HG02642 (cell line): ENCODE results near the gene ZNF865.
"Not testable (repeated sequence)": the region's sequence is repeated elsewhere in the genome, so short reads cannot be mapped to it uniquely, and the experiment has no call there.

Experiments
- ATAC-seq: cut with Tn5 transposase; IDR thresholded peaks from one replicate; pipeline ENCODE4 v1.9.1; 2021; ENCODE audit warnings: mild to moderate bottlenecking; ENCODE audit not compliant: unreplicated experiment, poor library complexity

The ZNF865 gene

DNA sequence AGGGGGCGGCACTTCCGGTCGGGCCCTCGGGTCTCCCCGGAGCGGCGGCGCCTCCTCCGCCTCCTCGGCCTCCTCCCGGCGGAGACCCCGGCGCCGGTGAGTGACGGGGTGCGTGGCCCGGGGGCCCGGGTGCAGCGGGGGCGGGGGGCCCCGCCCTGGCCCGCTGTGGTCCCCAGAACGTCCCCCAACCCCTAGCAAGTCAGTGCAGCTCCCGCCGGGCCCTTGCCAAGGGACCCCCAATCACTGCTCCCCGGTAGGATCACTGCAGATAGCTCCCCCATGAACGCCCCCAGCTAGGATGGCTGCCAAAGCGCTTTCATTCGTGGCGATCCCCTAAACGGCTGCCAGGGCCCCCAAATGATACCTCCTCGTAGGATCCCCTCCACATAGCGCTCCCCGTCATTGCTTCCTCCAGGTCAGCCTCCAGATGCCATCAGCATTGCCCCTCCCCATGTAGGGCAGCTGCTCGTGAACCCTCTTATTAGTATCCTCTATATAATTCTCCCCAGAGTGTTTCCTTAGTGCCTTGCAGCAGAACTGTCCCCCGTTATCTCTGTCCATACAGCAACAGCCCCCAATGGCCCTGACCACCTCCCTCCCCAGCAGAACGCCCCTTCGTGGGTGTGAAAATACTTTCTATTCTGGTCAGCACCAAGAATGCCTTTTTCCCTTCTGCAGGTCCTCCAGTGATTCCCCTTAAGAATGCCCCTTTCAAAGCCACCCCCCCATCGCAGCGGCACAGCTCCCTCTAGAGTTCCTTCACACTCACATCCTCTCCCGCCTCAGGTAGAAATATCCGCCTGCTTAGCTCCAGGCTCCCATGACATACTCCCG lies at the start of gene ZNF865:
ZNF865 (plus strand) TSS at position 11 of the 834 bp plus-strand sequence. CDS start 7,972 bp downstream, outside the sequence.
- ATAC-seq = peak; percentile 27

DNA sequence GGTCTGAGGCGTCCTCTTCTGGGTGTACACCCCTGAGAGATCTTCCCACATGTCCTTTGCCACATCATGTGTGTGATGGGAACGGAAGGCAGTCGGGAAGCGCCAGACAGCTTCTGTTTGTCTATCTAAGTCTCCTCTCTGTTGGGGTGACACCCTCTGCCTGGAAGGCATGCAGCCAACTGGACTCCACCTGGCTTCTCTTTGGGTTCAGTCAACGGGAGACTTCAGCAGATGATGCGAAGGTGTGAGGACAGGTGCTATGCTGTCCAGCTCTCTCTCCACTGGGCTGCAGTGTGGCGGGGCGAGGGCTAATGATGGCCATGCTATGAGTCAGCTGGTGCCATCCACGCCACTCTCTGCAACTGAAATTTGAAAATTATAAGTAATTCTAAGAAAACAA lies 45.8 kb upstream of the ZNF865 start:
- no peak for ATAC-seq

- no peak for ATAC-seq
These were observed 42.2 kb upstream of the ZNF865 start for GRCh38 chr19:55563261-55563690.

GRCh38 chr19:55566823-55567222 lies 38.6 kb upstream of the ZNF865 start:
- no peak for ATAC-seq

DNA sequence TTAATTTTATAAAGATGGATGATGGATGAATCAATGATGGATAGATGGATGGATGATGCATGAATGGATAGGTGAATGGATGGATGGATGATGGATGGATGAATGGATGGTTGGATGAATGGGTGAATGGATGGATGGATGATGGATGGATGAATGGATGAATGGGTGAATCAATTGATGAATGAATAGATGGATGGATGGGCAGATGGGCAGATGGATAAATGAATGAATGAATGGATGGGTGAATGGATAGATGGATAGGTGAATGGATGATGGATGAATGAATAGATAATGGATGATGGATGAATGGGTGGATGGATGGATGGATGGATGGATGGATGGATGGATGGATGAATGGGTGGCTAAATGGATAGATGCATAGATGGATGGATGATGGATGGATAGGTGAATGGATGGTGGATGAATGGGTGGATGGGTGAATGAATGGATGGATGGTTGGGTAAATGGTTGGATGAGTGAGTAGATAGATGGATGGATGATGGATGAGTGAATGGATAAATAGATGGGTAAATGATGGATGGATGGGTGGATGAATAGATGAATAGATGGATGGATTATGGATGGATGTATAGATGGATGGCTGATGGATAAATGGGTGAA lies 37.6 kb upstream of the ZNF865 start:
- no peak for ATAC-seq

- ATAC-seq = not testable (repeated sequence)
These were observed 36.0 kb upstream of the ZNF865 start for GRCh38 chr19:55569477-55569876.

DNA sequence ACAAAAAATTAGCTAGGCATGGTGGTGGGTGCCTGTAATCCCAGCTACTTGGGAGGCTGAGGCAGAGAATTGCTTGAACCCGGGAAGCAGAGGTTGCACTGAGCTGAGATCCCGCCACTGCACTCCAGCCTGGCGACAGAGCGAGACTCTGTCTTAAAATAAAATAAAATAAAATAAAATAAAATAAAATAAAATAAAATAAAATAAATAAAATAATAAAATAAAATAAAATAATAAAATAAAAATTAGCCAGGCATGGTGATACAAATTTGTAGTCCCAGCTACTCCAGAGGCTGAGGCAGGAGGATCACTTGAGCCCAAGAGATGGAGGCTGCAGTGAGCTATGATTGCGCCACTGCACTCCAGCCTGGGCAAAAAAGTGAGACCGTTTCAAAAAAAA lies 31.5 kb upstream of the ZNF865 start:
- not testable (repeated sequence) for ATAC-seq

- ATAC-seq = no peak
These were observed 28.7 kb upstream of the ZNF865 start for GRCh38 chr19:55576746-55577145.

- ATAC-seq = no peak
These were observed 27.3 kb upstream of the ZNF865 start for GRCh38 chr19:55578031-55578760.

- no peak for ATAC-seq
These were observed 26.4 kb upstream of the ZNF865 start for GRCh38 chr19:55578761-55579747.

DNA sequence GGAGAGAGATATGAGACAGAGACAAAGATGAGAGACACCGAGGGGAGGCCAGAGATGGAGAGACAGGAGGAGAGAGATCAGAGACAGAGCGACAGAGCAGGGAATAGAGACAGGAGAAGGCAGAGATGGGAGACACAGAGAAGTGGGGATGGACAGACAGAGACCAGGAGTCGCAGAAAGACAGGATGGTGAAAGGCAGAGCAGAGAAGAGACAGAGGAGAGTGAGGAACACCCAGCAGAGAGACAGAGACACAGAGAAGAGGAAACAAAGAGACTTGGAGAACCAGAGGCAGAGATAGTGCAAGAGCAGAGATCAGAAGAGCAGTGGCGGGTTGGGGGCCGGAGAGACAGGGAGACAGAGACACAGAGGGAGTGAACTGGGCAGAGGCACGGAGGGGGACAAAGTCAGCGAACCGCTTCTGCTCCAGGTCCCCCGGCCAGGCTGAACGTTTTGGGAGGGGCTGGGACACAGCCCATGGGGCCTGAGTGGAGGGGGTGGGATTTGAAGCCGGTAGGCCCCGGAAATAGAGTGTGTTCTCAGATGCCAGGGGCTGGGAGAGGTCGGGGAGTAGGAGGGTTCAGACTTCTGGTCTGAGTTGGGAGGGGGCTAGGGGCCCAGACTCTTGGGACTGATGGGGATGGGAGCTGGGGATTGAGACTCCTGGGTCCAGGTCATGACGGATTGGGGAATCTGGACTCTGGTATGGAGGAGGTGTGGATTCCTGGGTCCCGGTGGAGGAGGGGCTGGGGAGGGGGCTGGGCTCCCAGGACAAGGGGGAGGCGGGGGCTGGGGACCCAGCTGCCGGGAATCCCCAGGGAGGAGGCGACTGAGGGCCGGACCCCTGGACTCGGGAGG lies 25.5 kb upstream of the ZNF865 start:
- no peak for ATAC-seq

GRCh38 chr19:55580628-55581144 lies 24.8 kb upstream of the ZNF865 start, which contains the start of gene ZNF579:
Gene ZNF579, minus strand, starts transcription at chr19:55580848. Its CDS starts 1,209 bp downstream, at chr19:55579639.
- peak; percentile 57 for ATAC-seq

GRCh38 chr19:55581145-55581822 lies 24.2 kb upstream of the ZNF865 start:
- ATAC-seq = no peak

- ATAC-seq = no peak
These were observed 23.6 kb upstream of the ZNF865 start for GRCh38 chr19:55581823-55582223.

DNA sequence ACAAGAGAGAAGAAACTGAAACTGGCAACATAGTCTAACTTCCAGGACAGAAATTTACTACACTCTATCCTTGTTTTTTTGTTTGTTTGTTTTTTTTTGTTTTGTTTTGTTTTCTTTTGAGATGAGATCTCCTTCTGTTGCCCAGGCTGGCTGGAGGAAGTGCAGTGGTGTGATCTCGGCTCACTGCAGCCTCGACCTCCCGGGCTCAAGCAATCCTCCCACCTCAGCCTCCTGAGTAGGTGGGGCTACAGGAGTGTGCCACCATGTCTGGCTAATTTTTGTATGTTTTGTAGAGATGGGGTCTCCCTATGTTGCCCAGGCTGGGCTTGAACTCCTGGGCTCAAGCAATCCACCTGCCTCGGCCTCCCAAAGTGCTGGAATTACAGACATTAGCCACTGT lies 23.2 kb upstream of the ZNF865 start:
- ATAC-seq = not testable (repeated sequence)

- ATAC-seq = not testable (repeated sequence)
These were observed 21.6 kb upstream of the ZNF865 start for GRCh38 chr19:55583897-55584296.

DNA sequence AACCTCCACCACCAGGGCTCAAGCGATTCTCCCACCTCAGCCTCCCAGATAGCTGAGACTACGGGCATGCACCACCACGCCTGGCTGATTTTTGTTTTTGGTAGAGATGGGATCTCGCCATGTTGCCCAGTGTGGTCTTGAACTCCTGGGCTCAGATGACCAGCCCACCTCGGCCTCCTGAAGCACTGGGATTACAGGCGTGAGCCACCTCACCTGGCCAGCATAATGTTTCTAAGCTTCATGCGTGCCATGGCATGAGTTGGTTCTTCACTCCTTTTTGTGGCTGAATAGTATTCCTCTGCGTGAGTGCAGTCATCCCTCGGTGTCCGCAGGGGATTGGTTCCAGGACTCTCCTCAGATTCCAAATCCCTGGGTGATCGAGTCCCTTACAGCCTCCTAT lies 20.6 kb upstream of the ZNF865 start:
- no peak for ATAC-seq
